IPS DF 6.9 (cell line): Measurements from ENCODE around the gene MAFG.
A peak's percentile ranks its signal among the peaks of the same experiment; 100 is the strongest.

ENCODE experiments used
- DNase-seq: peaks from one replicate; pipeline ENCODE4 v3.0.0-alpha.2; 2013; ENCODE audit warnings: low read depth, low spot score
- H3K27ac ChIP-seq: one replicate; pipeline ENCODE4 v1.5.1; 2013; ENCODE audit warnings: low read length, control low read depth
- H3K27me3 ChIP-seq: 2 replicates; pipeline ENCODE4 v1.6.1; 2013; ENCODE audit warnings: mild to moderate bottlenecking, low read length; ENCODE audit not compliant: control insufficient read depth, insufficient read depth
- H3K36me3 ChIP-seq: 2 replicates; pipeline ENCODE4 v1.6.1; 2013; ENCODE audit warnings: low read length; ENCODE audit not compliant: control insufficient read depth, insufficient read depth
- H3K4me1 ChIP-seq: 2 replicates; pipeline ENCODE4 v1.6.1; 2013; ENCODE audit warnings: low read length; ENCODE audit not compliant: control insufficient read depth, insufficient read depth
- H3K4me3 ChIP-seq: 2 replicates; pipeline ENCODE4 v1.5.1; 2013; ENCODE audit warnings: mild to moderate bottlenecking, low read length
- H3K9me3 ChIP-seq: 2 replicates; pipeline ENCODE4 v1.6.1; 2013; ENCODE audit warnings: low read length, inconsistent platforms; ENCODE audit not compliant: control insufficient read depth, insufficient read depth
- WGBS: extraction: QIAGEN DNeasy Blood & Tissue Kit; methylation state at CpG from one replicate; pipeline ENCODE4 v1.1.7; 2013; ENCODE audit warnings: mixed read lengths, missing lambda C conversion rate; ENCODE audit not compliant: insufficient read length, insufficient coverage; 5-methylcytosine and 5-hydroxymethylcytosine counted together

MAFG gene

DNA sequence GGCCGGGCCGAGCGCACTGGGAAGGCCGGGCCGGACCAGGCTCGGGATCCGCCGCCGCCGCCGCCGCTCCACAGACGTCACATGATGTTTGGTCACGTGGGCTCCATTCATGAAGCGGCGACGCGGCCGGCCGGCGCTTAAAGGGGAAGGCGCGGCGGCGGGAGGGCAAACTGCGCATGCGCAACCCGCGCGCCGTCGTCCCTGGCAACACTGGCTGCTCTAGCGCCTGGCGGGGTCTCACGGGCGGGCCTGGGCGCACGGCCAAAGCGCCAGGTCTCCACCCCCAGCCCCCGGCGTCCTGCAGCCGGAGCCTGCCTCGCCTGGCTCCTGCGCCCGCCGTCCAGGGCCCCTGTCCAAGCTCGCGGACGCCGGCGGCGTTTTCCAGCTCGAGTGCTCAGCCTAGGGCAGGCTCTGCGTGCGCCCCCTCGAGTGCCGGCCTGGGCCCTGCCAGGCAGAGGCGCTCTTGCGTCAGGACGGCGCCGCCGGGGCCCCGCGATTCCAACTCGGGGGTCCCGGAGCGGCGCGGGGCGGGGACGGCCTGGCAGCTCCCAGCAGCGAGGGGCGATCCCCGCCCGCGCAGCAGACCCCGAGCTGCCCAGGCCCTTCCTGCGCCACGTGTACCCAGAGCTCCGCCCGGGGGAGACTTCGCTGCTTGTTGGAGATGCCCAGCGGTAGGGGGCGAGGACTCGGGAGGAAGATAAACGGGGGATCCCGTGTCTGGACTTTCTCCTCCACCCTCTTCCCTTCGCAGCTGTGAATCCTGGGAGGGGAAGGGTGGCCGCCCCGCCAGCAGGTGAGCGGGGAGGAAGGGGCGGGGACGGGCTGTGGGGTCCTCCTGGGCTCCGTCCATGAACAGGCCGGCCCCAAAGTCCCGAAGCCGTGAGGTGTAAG is at the start of gene MAFG:
TSS of gene MAFG (minus strand) at position 83 of the 891 bp plus-strand sequence. CDS start 4,550 bp downstream, outside the sequence.
- Histone ChIP-seq H3K27me3 (0 out of 2 replicates have a peak, but pooled peaks cover 1% of the 10 kb centered on the region), H3K36me3 (no peaks in the 10 kb centered on the region; the same call in 1 of the 2 replicates), H3K4me1 (peaks cover 19% of the 10 kb centered on the region), H3K9me3 (no peaks in the 10 kb centered on the region), H3K4me3 (peak within 1 kb of the TSS; percentile 81), H3K27ac (no peak within 1 kb of the TSS)
- no CpG with 5 or more reads among the region's 98 CpGs for WGBS
- DNase-seq = no peak

DNA sequence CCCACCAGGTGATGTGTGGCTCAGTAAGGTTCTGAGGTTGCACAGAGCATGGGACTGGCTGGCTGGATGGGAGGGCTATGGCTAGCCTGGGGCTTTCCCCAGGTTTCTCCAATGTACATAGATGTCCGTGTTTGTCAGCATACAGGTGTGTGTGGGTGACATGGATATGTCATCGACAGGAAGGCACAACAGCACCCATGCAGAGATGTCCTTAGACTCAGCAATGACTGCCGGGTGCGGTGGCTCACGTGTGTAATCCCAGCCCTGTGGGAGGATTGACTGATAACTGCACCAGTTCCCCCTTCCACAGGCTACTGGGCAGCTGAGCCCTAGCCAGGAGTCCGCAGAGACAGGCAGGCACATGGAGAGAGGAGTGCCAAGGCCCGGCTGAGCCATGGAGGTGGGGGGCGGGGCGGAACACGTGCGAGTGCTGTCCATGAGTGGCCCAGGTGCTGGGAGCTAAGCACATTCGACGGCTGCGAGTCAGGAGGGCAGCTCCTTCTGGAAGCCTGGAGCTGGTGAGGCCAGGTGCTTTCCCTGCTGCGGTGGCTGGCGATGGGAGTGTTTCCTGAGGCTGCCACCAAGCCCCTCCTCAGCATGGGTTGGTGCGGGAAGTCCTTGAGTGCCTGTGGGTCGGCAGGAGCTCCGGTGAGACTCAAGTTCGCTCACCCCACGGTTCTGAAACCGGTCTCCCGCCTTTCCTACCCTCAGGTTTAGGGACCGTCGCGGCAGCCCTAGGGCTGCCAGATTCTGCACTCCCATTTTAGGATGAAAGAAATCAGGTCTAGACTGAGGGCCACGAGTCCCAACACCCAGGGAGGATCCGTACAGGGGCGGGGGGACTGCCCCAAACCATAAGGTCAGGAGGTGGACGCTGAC is 49.0 kb upstream of the MAFG start:
- Histone ChIP-seq H3K4me1 (no peaks in the 10 kb centered on the region), H3K27ac (no peak overlapping the region), H3K4me3 (peak overlapping the region; percentile 77; the same call in 1 of the 2 replicates), H3K36me3 (0 out of 2 replicates have a peak, but pooled peaks cover 2% of the 10 kb centered on the region), H3K27me3 (no peaks in the 10 kb centered on the region; the same call in 1 of the 2 replicates), H3K9me3 (no peaks in the 10 kb centered on the region)
- WGBS = no CpG with 5 or more reads among the region's 30 CpGs
- no peak for DNase-seq

DNA sequence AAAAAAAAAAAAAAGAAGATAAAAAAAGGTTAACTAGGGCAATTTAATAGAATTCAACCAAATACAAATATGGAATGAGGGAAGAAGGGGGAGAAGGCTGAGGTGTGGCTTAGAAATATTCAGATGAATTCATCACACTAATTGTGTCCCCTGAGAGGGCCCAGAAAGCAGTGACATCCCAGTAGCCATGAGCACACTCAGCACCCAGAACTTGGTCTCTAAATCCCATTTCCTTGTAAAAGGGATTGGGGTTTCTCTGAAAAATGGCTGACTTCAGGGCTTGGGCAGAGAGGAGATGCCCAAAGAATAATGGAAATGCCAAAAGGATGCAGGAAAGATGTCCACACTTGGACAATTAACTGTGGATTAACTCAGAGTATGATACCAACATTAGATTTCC is 45.9 kb upstream of the MAFG start:
- DNase-seq = no peak
- Histone ChIP-seq H3K36me3 (no peaks in the 10 kb centered on the region), H3K4me1 (no peaks in the 10 kb centered on the region), H3K9me3 (no peaks in the 10 kb centered on the region), H3K27me3 (no peaks in the 10 kb centered on the region; the same call in 1 of the 2 replicates), H3K27ac (no peak overlapping the region), H3K4me3 (no peak overlapping the region)

DNA sequence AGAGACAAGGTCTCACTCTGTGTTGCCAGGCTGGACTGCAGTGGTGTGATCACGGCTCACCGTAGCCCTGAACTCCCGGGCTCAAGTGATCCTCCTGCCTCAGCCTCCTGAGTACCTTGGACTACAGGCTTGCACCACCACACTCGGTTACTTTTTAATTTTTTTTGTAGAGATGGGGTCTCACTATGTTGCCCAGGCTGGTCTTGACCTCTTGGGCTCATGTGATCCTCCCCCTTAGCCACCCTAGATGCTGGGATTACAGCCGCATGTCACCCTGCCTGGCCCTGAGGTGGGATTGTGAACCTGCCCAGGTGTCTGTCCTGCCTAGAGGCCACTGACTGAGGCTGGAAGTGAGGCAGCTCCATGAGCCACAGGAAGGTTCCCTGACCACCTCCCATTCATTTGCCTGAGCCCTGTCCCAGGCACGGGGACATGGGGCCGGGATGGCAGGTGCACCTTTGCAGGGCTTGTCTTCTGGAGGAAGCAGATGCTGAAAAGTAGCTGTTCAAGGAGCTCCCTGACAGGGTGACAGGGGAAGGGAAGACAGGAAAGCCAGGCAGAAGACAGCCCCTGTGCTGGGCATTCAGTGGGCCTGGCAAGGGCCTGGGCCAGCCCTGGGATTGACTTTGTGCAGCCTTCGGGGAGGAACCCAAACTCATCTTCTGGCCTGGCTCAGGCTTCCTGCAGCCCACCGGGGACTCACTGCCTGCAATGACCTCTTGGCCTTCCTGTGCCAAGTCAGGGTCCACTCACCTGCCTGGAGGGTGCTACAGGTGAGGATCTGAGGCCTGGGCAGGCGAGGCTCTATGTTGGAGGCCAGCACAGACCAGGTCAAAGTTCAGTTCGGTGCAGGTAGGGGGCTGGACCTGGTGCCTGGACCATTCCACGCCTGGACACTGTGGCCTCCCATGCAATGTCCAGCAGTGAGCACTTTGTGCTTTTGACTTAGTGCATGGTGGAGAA is 41.6 kb upstream of the MAFG start:
- H3K4me3 ChIP-seq = no peak overlapping the region
- no peaks in the 10 kb centered on the region for H3K36me3 ChIP-seq
- no peak for DNase-seq
- no peaks in the 10 kb centered on the region for H3K9me3 ChIP-seq
- no peak overlapping the region for H3K27ac ChIP-seq
- H3K4me1 ChIP-seq = peaks cover 13% of the 10 kb centered on the region
- H3K27me3 ChIP-seq = no peaks in the 10 kb centered on the region
- WGBS = no CpG with 5 or more reads among the region's 12 CpGs

DNA sequence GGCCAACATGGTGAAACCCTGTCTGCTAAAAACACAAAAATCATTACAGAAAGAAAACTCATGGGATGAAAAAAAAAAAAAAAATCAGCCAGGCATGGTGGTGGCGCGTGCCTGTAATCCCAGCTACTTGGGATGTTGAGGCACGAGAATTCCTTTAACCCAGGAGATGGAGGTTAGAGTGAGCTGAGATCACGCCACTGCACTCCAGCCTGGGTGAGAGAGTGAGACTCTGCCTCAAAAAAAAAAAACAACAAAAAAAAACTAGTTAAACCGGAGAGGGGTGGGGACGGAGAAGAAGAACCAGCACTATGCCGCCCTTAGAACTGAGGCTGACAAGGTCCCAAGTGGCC is 40.8 kb upstream of the MAFG start:
- H3K4me1 ChIP-seq = peaks cover 13% of the 10 kb centered on the region
- H3K36me3 ChIP-seq = no peaks in the 10 kb centered on the region
- no peaks in the 10 kb centered on the region for H3K27me3 ChIP-seq
- WGBS = no CpG with 5 or more reads among the region's 7 CpGs
- H3K27ac ChIP-seq = no peak overlapping the region
- no peaks in the 10 kb centered on the region for H3K9me3 ChIP-seq
- H3K4me3 ChIP-seq = no peak overlapping the region
- no peak for DNase-seq

DNA sequence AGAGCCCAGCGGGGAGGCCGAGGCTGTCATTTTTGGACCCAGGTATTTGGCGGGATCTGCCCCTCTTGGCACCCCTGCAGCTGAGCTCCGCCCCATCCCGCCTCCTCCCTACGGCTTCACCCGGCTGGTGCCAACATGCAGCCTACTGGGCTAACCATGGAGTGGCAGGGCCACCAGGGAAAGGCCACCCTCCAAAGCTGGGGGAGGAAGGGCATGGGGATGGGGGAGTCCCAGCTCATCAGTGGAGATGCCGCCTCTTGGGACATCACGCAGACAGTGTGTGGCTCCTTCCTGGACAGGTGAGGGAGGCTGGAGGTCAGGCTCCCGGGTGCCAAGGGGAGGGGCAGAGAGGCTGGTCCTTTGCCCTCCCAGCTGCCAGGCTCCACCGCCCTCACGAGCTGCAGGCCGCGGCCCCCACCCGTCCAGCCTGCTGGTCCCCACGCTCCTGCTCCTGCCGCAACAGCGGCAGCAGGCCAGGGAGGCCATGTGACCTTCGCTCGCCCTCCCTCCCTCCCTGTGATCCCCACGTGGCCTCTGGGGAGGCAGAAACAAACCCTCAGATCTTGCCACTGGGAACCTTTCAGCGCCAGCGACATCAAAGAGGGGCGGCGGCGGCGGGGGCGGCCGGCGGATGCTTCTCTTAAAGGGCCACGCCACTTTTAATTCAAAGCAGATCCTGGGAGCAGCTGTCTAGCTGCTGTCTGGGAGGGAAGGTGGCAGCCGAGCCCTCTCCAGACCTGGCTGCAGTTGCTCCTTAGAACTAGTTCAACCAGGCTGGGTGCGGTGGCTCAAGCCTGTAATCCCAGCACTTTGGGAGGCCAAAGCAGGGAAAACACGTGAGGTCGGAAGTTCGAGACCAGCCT is 40.2 kb upstream of the MAFG start:
- Histone ChIP-seq H3K9me3 (no peaks in the 10 kb centered on the region), H3K4me1 (peaks cover 13% of the 10 kb centered on the region), H3K27me3 (peaks cover 5% of the 10 kb centered on the region), H3K36me3 (no peaks in the 10 kb centered on the region), H3K4me3 (no peak overlapping the region), H3K27ac (no peak overlapping the region)
- no peak for DNase-seq
- WGBS = no CpG with 5 or more reads among the region's 36 CpGs

DNA sequence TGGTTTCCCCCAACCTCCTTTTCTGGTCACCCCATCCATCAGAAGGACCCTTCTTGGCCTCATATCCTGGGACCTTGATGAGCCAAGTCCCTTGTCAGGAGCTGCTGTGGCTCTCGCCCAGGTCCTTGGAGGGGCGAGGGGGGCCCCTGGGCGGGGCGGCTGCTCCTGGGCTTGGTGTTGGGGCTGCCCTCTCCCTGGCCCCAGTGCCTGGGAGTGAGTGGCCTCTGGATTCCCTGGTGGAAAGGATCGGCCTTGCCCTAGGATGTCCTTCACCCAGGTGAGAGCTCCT is 39.7 kb upstream of the MAFG start:
- H3K36me3 ChIP-seq = no peaks in the 10 kb centered on the region
- no peaks in the 10 kb centered on the region for H3K9me3 ChIP-seq
- DNase-seq = no peak
- peaks cover 13% of the 10 kb centered on the region for H3K4me1 ChIP-seq
- WGBS = no CpG with 5 or more reads among the region's 5 CpGs
- H3K4me3 ChIP-seq = no peak overlapping the region
- H3K27me3 ChIP-seq = peaks cover 10% of the 10 kb centered on the region
- no peak overlapping the region for H3K27ac ChIP-seq

DNA sequence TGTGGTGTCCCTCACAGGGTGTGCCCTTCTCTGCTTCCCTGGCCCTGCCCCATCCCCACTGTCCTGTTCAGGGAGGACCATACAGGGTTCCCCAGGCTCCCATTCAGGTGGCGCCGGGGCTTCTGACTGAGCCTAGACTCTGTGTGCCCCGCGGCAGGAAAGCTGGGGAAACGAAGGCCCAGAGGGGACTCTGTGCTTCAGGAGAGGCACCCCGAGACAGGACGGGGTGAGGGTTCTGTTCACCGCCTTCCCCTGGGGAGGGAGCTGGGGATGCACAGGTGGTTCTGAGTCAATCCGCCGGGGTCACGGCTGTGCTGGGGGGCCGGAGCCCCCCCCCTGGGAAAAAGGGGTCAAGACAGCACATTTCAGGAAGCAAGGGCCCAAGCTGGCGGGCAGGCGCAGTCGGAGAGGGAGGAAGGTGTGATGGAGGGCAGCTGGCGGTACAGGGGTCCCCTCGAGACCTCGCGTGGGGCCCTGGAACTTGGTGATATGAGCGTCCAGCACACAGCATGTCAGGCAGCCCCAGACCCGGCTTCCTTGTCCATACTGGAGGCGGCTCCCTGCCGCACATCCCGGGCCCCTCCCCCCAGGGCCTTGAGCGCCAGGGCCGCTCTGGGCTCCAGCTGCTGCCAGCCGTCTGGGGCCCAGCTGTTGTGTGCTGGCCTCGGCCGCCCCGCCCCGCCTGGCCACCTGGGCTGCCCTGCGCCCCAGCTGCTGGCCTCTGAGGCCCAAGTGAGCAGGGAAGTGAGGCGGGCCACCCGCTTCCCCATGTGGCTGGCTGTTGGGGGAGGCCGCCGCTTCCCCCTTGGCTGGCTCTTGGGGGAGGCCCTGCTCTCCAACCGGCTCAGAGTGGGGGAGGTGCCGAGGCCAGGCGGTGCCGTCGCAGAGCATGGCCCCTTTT is 39.1 kb upstream of the MAFG start:
- H3K9me3 ChIP-seq = no peaks in the 10 kb centered on the region
- DNase-seq = no peak
- H3K4me3 ChIP-seq = no peak overlapping the region
- peaks cover 13% of the 10 kb centered on the region for H3K4me1 ChIP-seq
- H3K36me3 ChIP-seq = no peaks in the 10 kb centered on the region
- H3K27ac ChIP-seq = no peak overlapping the region
- H3K27me3 ChIP-seq = peaks cover 13% of the 10 kb centered on the region
- WGBS = no CpG with 5 or more reads among the region's 41 CpGs
